SK-N-SH (cell line): ENCODE data around the gene CAVIN3. TPM values are rescaled to one million over a fixed set of nuclear protein-coding genes. Genes with fewer than 3 reads are reported as not detected.

Experiments
- CTCF ChIA-PET: fragments of 300-600, 350-600 bp; formaldehyde crosslinking; extraction: SDS; loops from one replicate; lab custom pipeline; 2021; lab: Yijun Ruan, JAX
- POLR2A ChIA-PET: fragments of 350-600 bp; sonication (Branson Sonifier 250); formaldehyde crosslinking; extraction: SDS; loops from one replicate; lab custom pipeline; 2020; ENCODE audit warnings: antibody characterized with exemption, inconsistent platforms; lab: Yijun Ruan, JAX
- DNase-seq: peaks from one replicate; pipeline ENCODE4 v3.0.0; 2012
- H2AFZ ChIP-seq: fragments of 200-600 bp; sonication (generic); 2 replicates; pipeline ENCODE4 v1.8.1; 2016; ENCODE audit warnings: antibody characterized with exemption, mild to moderate bottlenecking, low read depth
- H3F3A ChIP-seq: fragments of 200-600 bp; sonication (generic); replicated peaks from 2 replicates; pipeline ENCODE3; 2016; ENCODE audit warnings: antibody characterized with exemption, mild to moderate bottlenecking; ENCODE audit not compliant: insufficient read depth
- H3K27ac ChIP-seq, 2 experiments: fragments of 200-500 bp in 1 of 2; fragments of 200-600 bp in 1 of 2; sonication (Bioruptor generic) in 1 of 2; sonication (generic), shearing (Covaris generic) in 1 of 2; 2 replicates each; pipeline versions ENCODE4 v1.5.1 to v1.6.1; 2014 to 2016; ENCODE audit warnings: low read depth in 2 of 2, inconsistent platforms in 1 of 2, low read length in 1 of 2, mild to moderate bottlenecking in 1 of 2, mixed read lengths in 1 of 2
- H3K27me3 ChIP-seq: fragments of 200-600 bp; sonication (generic), shearing (Covaris generic); 2 replicates; pipeline ENCODE4 v1.6.1; 2016; ENCODE audit warnings: mixed run types; ENCODE audit not compliant: insufficient read depth
- H3K36me3 ChIP-seq, 2 experiments: fragments of 200-500 bp in 1 of 2; fragments of 200-600 bp in 1 of 2; sonication (Bioruptor generic) in 1 of 2; sonication (generic) in 1 of 2; replicated peaks in 1 of 2; 2 replicates each; pipeline versions ENCODE3 to v1.5.1; 2014 to 2016; ENCODE audit warnings: low read length in 1 of 2, mild to moderate bottlenecking in 1 of 2; ENCODE audit not compliant: insufficient read depth in 2 of 2, control insufficient read depth in 1 of 2
- H3K4me1 ChIP-seq, 2 experiments: fragments of 200-500 bp in 1 of 2; fragments of 200-600 bp in 1 of 2; sonication (Bioruptor generic) in 1 of 2; sonication (generic), shearing (Covaris generic) in 1 of 2; 2 replicates each; pipeline versions ENCODE4 v1.5.1 to v1.6.1; 2014 to 2016; ENCODE audit warnings: low read depth in 1 of 2, low read length in 1 of 2, mixed run types in 1 of 2; ENCODE audit not compliant: insufficient read depth in 2 of 2, control insufficient read depth in 1 of 2
- H3K4me2 ChIP-seq: fragments of 200-600 bp; sonication (generic), shearing (Covaris generic); 2 replicates; pipeline ENCODE4 v1.6.1; 2017; ENCODE audit warnings: mixed run types
- H3K4me3 ChIP-seq, 2 experiments: fragments of 200-500 bp in 1 of 2; fragments of 200-600 bp in 1 of 2; sonication (Bioruptor generic) in 1 of 2; sonication (generic), shearing (Covaris generic) in 1 of 2; 2 replicates each; pipeline versions ENCODE4 v1.5.1 to v1.8.1; 2014 to 2016; ENCODE audit warnings: low read depth in 2 of 2, inconsistent platforms in 1 of 2, low read length in 1 of 2, mild to moderate bottlenecking in 1 of 2, mixed read lengths in 1 of 2, moderate library complexity in 1 of 2
- H3K79me2 ChIP-seq: fragments of 200-600 bp; sonication (generic); 2 replicates; pipeline ENCODE4 v1.8.1; 2017; ENCODE audit warnings: mild to moderate bottlenecking; ENCODE audit not compliant: insufficient read depth
- H3K9ac ChIP-seq: fragments of 200-600 bp; sonication (generic); 2 replicates; pipeline ENCODE4 v1.6.1; 2017; ENCODE audit warnings: mixed run types
- H3K9me2 ChIP-seq: fragments of 200-600 bp; sonication (generic); 2 replicates; pipeline ENCODE4 v1.6.1; 2017; ENCODE audit warnings: mixed run types
- H3K9me3 ChIP-seq: fragments of 200-600 bp; sonication (generic); 2 replicates; pipeline ENCODE4 v1.6.1; 2017; ENCODE audit warnings: mixed run types, mild to moderate bottlenecking, moderate library complexity
- H4K20me1 ChIP-seq: fragments of 200-600 bp; sonication (generic); 2 replicates; pipeline ENCODE4 v1.6.1; 2017; ENCODE audit warnings: mild to moderate bottlenecking, mixed run types; ENCODE audit not compliant: insufficient read depth
- CHD2 ChIP-seq: fragments of 150-350 bp; IDR thresholded peaks from 2 replicates; pipeline ENCODE4 v1.6.1; 2018; ENCODE audit warnings: low read length; ENCODE audit not compliant: partially characterized antibody
- ELF1 ChIP-seq: IDR thresholded peaks from 2 replicates; pipeline ENCODE4 v1.4.0; 2012
- EP300 ChIP-seq, 2 experiments: IDR thresholded peaks; 2 replicates each; pipeline versions ENCODE4 v1.4.0 to v1.6.1; 2012; ENCODE audit warnings: borderline replicate concordance in 1 of 2, low read depth in 1 of 2, low read length in 1 of 2
- EZH2phosphoT487 ChIP-seq: fragments of 200-600 bp; sonication (generic); IDR thresholded peaks from 2 replicates; pipeline ENCODE4 v1.6.1; 2017; ENCODE audit warnings: low read depth, mixed run types, mild to moderate bottlenecking, antibody characterized with exemption, moderate library complexity, borderline replicate concordance
- FOSL2 ChIP-seq: IDR thresholded peaks from 2 replicates; pipeline ENCODE4 v1.4.0; 2012; ENCODE audit warnings: low read depth, mild to moderate bottlenecking, moderate library complexity, borderline replicate concordance
- FOXJ3 ChIP-seq: sonication (generic); formaldehyde crosslinking; IDR thresholded peaks from 2 replicates; pipeline ENCODE4 v1.5.1; 2020; ENCODE audit warnings: mild to moderate bottlenecking, missing genetic modification reagents
- FOXM1 ChIP-seq: IDR thresholded peaks from 2 replicates; pipeline ENCODE4 v1.4.0; 2012; ENCODE audit warnings: low read depth, mild to moderate bottlenecking
- GABPA ChIP-seq: IDR thresholded peaks from 2 replicates; pipeline ENCODE4 v1.4.0; 2012; ENCODE audit warnings: low read depth, mild to moderate bottlenecking
- IRF3 ChIP-seq: fragments of 150-350 bp; IDR thresholded peaks from 2 replicates; pipeline ENCODE4 v1.6.1; 2016; ENCODE audit warnings: mild to moderate bottlenecking, low read depth, low read length
- JUND ChIP-seq: IDR thresholded peaks from 2 replicates; pipeline ENCODE4 v1.4.0; 2012
- NFIC ChIP-seq: IDR thresholded peaks from 2 replicates; pipeline ENCODE4 v1.4.0; 2012; ENCODE audit warnings: borderline replicate concordance
- RAD21 ChIP-seq: IDR thresholded peaks from 2 replicates; pipeline ENCODE4 v1.6.1; 2012; ENCODE audit warnings: mild to moderate bottlenecking, low read length
- RCOR1 ChIP-seq: fragments of 150-350 bp; IDR thresholded peaks from 2 replicates; pipeline ENCODE4 v1.6.1; 2017; ENCODE audit warnings: antibody characterized with exemption, low read length
- REST ChIP-seq: IDR thresholded peaks from 2 replicates; pipeline ENCODE4 v1.6.1; 2012; ENCODE audit warnings: mild to moderate bottlenecking, low read depth, low read length, moderate library complexity
- TAF1 ChIP-seq: IDR thresholded peaks from 2 replicates; pipeline ENCODE4 v1.6.1; 2012; ENCODE audit warnings: low read depth, mild to moderate bottlenecking, low read length, moderate library complexity, borderline replicate concordance
- TCF12 ChIP-seq: IDR thresholded peaks from 2 replicates; pipeline ENCODE4 v1.4.0; 2012
- USF2 ChIP-seq: fragments of 150-350 bp; IDR thresholded peaks from 2 replicates; pipeline ENCODE4 v1.6.1; 2017; ENCODE audit warnings: antibody characterized with exemption, low read length, low read depth, borderline replicate concordance
- YY1 ChIP-seq: IDR thresholded peaks from 2 replicates; pipeline ENCODE4 v1.4.0; 2012; ENCODE audit warnings: low read depth, mild to moderate bottlenecking
- ZBTB33 ChIP-seq: IDR thresholded peaks from 2 replicates; pipeline ENCODE4 v1.4.0; 2012; ENCODE audit warnings: low read depth, borderline replicate concordance
- WGBS: methylation state at CpG from one replicate; pipeline ENCODE4 v1.1.6; 2017; ENCODE audit warnings: low lambda C conversion rate; 5-methylcytosine and 5-hydroxymethylcytosine counted together
- polyA plus RNA-seq, 3 experiments: library from polyadenylated mRNA; depleted of rRNA; stranded (reverse); fragments of >200 nt; gene quantifications; 2 replicates each; pipeline ENCODE4 v1.2.3, GENCODE V29; 2012

The CAVIN3 gene
- polyA plus RNA-seq, 1 of the 3 experiments (the other 2 are of a cell fraction): 23.5 TPM

- Histone ChIP-seq H3F3A (no peaks in the 10 kb centered on the region), H3K79me2 (no peaks in the 10 kb centered on the region)
- CTCF ChIA-PET: interaction anchor here (0.9 to 1.4 kb wide), 4 partner anchors 15 to 365 kb away, joined by 3 to 6 read pairs (median 4); no protein-coding TSS in a partner anchor
- WGBS: 30% methylated on average over 9 of the region's 9 CpGs
- no peak for TF ChIP-seq RAD21
- TF ChIP-seq IRF3: no peak
- TF ChIP-seq CHD2: no peak
- no peak for TF ChIP-seq FOXJ3 (CRISPR knock-in tag)
- TF ChIP-seq RCOR1: no peak
- 0 out of 2 replicates have a peak, but pooled peaks have one; percentile 24 for TF ChIP-seq FOSL2
- 0 out of 2 replicates have a peak, but pooled peaks have one; percentile 36 for TF ChIP-seq YY1
- no peak for TF ChIP-seq EZH2phosphoT487
- no peak for TF ChIP-seq USF2
- TF ChIP-seq, all 33 proteins: peak for 2
- peak overlapping the region; percentile 4; the same call in 1 of the 2 replicates for H2AFZ ChIP-seq
- H3K4me1 ChIP-seq: peaks cover 0 to 5% of the 10 kb centered on the region in 2 experiments; a peak in 1 of 4 replicates
- no peak overlapping the region for H3K9ac ChIP-seq
- H3K4me2 ChIP-seq: 0 out of 2 replicates have a peak overlapping the region, but pooled peaks have one; percentile 15
- H4K20me1 ChIP-seq: no peaks in the 10 kb centered on the region
- H3K9me2 ChIP-seq: no peaks in the 10 kb centered on the region
- DNase-seq: no peak
- POLR2A ChIA-PET: no interaction called here
- peaks cover 9% of the 10 kb centered on the region; the same call in 1 of the 2 replicates for H3K27me3 ChIP-seq
- no peak overlapping the region for H3K4me3 ChIP-seq
- no peaks in the 10 kb centered on the region for H3K9me3 ChIP-seq
- no peaks in the 10 kb centered on the region for H3K36me3 ChIP-seq
- H3K27ac ChIP-seq: no peak overlapping the region
These were observed 36.9 kb upstream of the CAVIN3 start for GRCh38 chr11:6357222-6357621.

- Histone ChIP-seq H3K27ac (no peak overlapping the region), H3F3A (no peaks in the 10 kb centered on the region), H3K4me3 (no peak overlapping the region), H4K20me1 (no peaks in the 10 kb centered on the region), H3K79me2 (no peaks in the 10 kb centered on the region), H3K9ac (no peak overlapping the region), H3K4me1 (peaks cover 0 to 5% of the 10 kb centered on the region in 2 experiments; a peak in 1 of 4 replicates), H3K27me3 (peaks cover 15% of the 10 kb centered on the region; the same call in 1 of the 2 replicates), H3K9me3 (no peaks in the 10 kb centered on the region), H3K9me2 (no peaks in the 10 kb centered on the region), H2AFZ (peak overlapping the region; percentile 4; the same call in 1 of the 2 replicates), H3K36me3 (no peaks in the 10 kb centered on the region), H3K4me2 (0 out of 2 replicates have a peak overlapping the region, but pooled peaks have one; percentile 15)
- 69% methylated on average over 4 of the region's 4 CpGs for WGBS
- no peak for DNase-seq
- CTCF ChIA-PET: interaction anchor here (1.4 to 4.0 kb wide), 3 partner anchors 22 to 105 kb away, joined by 4 to 82 read pairs (median 6); no protein-coding TSS in a partner anchor
- POLR2A ChIA-PET: no interaction called here
- no peak for TF ChIP-seq REST
- no peak for TF ChIP-seq NFIC
- no peak for TF ChIP-seq TCF12
- no peak for TF ChIP-seq EP300 (IDR thresholded peaks at IDR 0.05; ENCODE audit: borderline replicate concordance in 1 of 2, low read depth in 1 of 2, low read length in 1 of 2)
- TF ChIP-seq JUND: no peak
- no peak for TF ChIP-seq GABPA
- TF ChIP-seq ZBTB33: no peak
- TF ChIP-seq RCOR1: no peak
- TF ChIP-seq ELF1: no peak
- no peak for TF ChIP-seq TAF1
- no peak for TF ChIP-seq FOXJ3 (CRISPR knock-in tag)
- no peak for TF ChIP-seq FOXM1
These were observed 36.3 kb upstream of the CAVIN3 start for GRCh38 chr11:6356503-6357055.
